Activated T-cell treated with anti-CD3 and anti-CD28 coated beads, Interleukin-2, amount 50 U/mL, for 4 hours (primary cell): ENCODE measurements around the gene UNK. TPM values are rescaled to one million over a fixed set of nuclear protein-coding genes. Genes with fewer than 3 reads are reported as not detected.
"Not testable (repeated sequence)": the region's sequence is repeated elsewhere in the genome, so short reads cannot be mapped to it uniquely, and the experiment has no call there.

Source experiments
- ATAC-seq, 2 donors: fragments of 200-7000 bp; cut with Tn5 transposase; one replicate each; pipeline ENCODE4 v1.10.0; 2021
- DNase-seq: peaks from one replicate; pipeline ENCODE4 v3.0.0-alpha.2; 2020
- H3K27me3 Mint-ChIP-seq: one replicate; pipeline ENCODE4 v1.8.0; 2021; ENCODE audit warnings: low read depth, mixed read lengths
- H3K36me3 Mint-ChIP-seq: one replicate; pipeline ENCODE4 v1.8.0; 2022; ENCODE audit warnings: mixed read lengths; ENCODE audit not compliant: insufficient read depth
- H3K4me1 Mint-ChIP-seq: one replicate; pipeline ENCODE4 v1.8.0; 2021; ENCODE audit warnings: low read depth, mixed read lengths
- H3K4me3 Mint-ChIP-seq: one replicate; pipeline ENCODE4 v1.8.0; 2021; ENCODE audit warnings: mild to moderate bottlenecking, moderate library complexity, mixed read lengths
- H3K9me3 Mint-ChIP-seq: one replicate; pipeline ENCODE4 v1.8.0; 2021; ENCODE audit warnings: mixed read lengths
- total RNA-seq, 3 donors: library from RNA; stranded (reverse); gene quantifications; one replicate each; pipeline ENCODE4 v1.2.1, GENCODE V29; 2021

UNK gene
- total RNA-seq, 3 donors from 2014 or later: 21.0 to 24.5 (median 22.6) TPM

DNA sequence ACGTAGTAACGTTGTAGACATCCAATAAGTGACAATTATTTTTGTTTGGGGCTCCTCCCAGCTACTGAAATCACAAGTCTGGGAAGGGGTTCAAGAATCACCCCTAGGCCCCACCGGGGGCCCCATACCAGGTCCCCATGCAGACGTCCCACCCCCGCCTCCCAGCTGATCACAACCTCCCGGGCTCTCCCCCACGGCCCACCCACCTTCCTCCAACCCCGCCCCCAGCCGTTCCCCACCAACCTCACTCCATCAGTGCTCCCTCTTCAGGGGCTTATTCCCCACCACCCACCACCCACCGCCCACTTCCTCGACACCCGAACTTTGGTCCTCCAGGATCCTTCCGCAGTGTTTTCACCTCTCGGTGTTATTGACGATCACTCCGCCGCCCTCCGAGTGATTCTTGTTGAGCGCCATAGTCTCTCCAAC lies 70.3 kb downstream of the UNK start:
- no peak overlapping the region for H3K4me3 Mint-ChIP-seq
- ATAC-seq: peak; percentile 9 to 16
- peaks cover under 1% of the 10 kb centered on the region for H3K36me3 Mint-ChIP-seq
- no peak for DNase-seq
- H3K4me1 Mint-ChIP-seq: peaks cover 39% of the 10 kb centered on the region
- no peaks in the 10 kb centered on the region for H3K9me3 Mint-ChIP-seq
- H3K27me3 Mint-ChIP-seq: no peaks in the 10 kb centered on the region

GRCh38 chr17:75855310-75856061 lies 70.9 kb downstream of the UNK start, which contains the start of gene WBP2:
Gene WBP2, minus strand, starts transcription at chr17:75855335. Its CDS starts 38 bp downstream, at chr17:75855297.
- DNase-seq (peak; percentile 96), ATAC-seq (peak; percentile 91 to 93)
- Mint-ChIP-seq H3K4me1 (peaks cover 39% of the 10 kb centered on the region), H3K9me3 (no peaks in the 10 kb centered on the region), H3K4me3 (no peak within 1 kb of the TSS), H3K27me3 (no peaks in the 10 kb centered on the region), H3K36me3 (no peaks in the 10 kb centered on the region)

DNA sequence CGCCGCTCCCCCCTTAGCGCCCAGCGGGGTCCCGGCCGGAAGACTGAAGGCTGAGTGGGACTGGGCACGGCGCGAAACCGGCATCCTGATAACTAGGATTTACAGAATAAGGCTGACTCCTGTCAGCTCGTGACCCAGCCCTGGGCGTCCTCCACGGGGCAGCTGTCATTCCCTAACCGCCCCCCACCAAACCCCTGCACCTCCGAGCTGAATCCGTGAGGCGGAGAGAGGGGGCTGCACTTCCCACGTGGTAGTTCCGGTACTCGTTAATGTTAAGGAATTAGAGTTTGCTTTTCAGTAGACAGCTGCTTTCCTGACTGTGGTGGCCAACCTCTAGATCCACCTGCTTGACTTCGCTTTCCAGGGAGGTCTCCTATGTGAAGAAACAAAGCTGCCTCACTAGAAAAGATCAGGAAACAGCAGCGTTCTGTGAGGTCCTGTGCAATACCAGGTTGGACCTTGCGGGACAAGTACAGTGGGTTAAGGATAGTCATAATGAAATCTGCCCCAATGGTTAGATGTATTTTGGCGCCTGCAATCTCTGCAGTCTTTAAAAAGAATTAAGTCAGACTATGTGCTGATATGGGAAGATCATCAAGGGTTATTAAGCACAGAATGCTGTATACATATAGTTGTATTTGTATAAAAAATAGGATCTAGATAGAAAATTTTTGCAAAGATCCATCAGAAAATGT lies 71.6 kb downstream of the UNK start:
- H3K27me3 Mint-ChIP-seq: no peaks in the 10 kb centered on the region
- ATAC-seq (peak in 1 of 2 donors; percentile 33), DNase-seq (peak; percentile 36)
- H3K4me1 Mint-ChIP-seq: peaks cover 39% of the 10 kb centered on the region
- no peaks in the 10 kb centered on the region for H3K9me3 Mint-ChIP-seq
- no peaks in the 10 kb centered on the region for H3K36me3 Mint-ChIP-seq
- no peak overlapping the region for H3K4me3 Mint-ChIP-seq

- peaks cover 29% of the 10 kb centered on the region for H3K4me1 Mint-ChIP-seq
- not testable (repeated sequence) for H3K4me3 Mint-ChIP-seq, ATAC-seq, DNase-seq, H3K36me3 Mint-ChIP-seq, H3K9me3 Mint-ChIP-seq, H3K27me3 Mint-ChIP-seq
These were observed 74.8 kb downstream of the UNK start for GRCh38 chr17:75859358-75859757.

GRCh38 chr17:75861927-75862317 lies 77.3 kb downstream of the UNK start:
- DNase-seq (no peak), ATAC-seq (no peak)
- H3K36me3 Mint-ChIP-seq: no peaks in the 10 kb centered on the region
- H3K4me1 Mint-ChIP-seq: peaks cover 33% of the 10 kb centered on the region
- no peaks in the 10 kb centered on the region for H3K9me3 Mint-ChIP-seq
- H3K4me3 Mint-ChIP-seq: no peak overlapping the region
- H3K27me3 Mint-ChIP-seq: no peaks in the 10 kb centered on the region

DNA sequence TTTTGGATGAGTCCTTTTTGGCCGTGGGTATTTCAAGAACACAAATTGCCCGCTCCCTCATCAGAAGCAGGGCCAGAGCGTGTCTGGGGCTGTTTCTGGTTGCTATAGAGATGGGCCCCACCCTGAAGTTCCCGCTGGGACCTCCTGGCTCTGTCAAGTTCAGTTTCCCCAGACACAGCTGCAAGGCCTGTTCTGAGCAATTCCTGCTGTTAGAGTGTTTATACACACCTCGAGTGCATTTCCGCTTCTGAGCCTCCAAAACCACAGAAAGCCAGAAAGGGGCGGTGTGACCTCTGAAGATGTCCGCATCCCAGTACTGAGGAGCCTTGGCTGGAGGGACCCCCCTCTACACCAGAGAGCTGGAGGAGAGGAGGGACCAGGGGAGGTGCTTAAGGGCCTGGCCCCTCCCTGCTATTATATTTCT lies 79.9 kb downstream of the UNK start:
- ATAC-seq (peak; percentile 69 to 75), DNase-seq (no peak)
- no peak overlapping the region for H3K4me3 Mint-ChIP-seq
- H3K9me3 Mint-ChIP-seq: no peaks in the 10 kb centered on the region
- H3K27me3 Mint-ChIP-seq: no peaks in the 10 kb centered on the region
- peaks cover 21% of the 10 kb centered on the region for H3K4me1 Mint-ChIP-seq
- no peaks in the 10 kb centered on the region for H3K36me3 Mint-ChIP-seq

DNA sequence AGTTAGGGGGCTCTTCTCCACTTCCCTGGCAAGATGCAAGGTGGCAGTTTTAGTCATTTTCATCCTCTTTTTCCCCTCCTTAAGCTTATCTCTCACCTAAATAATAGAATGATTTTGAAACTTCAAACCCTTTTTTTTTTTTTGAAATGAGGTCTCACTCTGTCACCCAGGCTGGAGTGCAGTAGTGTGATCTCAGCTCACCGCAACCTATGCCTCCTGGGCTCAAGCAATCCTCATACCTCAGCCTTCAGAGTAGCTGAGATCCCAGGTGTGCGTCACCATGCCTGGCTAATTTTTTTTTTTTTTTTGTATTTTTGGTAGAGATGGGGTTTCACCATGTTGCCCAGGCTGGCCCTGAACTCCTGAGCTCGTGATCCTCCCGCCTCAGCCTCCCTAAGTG lies 80.3 kb downstream of the UNK start:
- H3K27me3 Mint-ChIP-seq, H3K9me3 Mint-ChIP-seq, H3K36me3 Mint-ChIP-seq, DNase-seq: not testable (repeated sequence)
- Mint-ChIP-seq H3K4me1 (peaks cover 20% of the 10 kb centered on the region), H3K4me3 (peak overlapping the region; percentile 24)
- peak; percentile 32 to 60 for ATAC-seq

DNA sequence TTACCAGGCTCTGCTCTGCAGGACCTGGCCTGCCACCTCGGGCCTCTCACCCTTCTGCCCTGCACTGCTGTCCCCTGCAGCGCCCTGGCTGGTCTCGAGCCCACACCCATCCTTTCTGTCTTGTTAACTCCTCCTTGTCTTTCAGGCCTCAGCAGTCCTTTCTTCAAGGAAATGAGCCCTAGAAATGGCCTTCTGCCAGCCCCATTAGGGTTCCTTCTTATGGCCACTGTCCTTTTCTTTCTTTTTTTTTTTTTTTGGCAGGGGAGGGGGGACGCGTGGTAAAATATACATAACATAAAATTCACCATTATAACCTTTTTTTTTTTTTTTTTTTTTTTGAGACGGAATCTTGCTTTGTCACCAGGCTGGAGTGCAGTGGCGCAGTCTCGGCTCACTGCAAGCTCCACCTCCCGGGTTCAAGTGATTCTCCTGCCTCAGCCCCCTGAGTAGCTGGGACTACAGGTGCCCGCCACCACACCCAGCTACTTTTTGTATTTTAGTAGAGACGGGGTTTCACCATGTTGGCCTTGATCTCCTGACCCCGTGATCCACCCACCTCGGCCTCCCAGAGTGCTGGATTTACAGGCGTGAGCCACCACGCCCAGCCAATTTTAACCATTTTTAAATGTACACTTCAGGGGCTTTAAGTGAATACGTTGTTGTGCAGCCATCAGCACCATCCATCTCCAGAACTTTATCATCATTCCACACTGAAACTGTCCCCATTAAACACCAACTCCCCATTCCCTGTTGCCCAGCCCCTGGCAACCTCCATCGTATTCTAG lies 81.0 kb downstream of the UNK start:
- peaks cover 20% of the 10 kb centered on the region for H3K4me1 Mint-ChIP-seq
- ATAC-seq, H3K36me3 Mint-ChIP-seq, DNase-seq, H3K27me3 Mint-ChIP-seq, H3K9me3 Mint-ChIP-seq: not testable (repeated sequence)
- H3K4me3 Mint-ChIP-seq: peak overlapping the region; percentile 24

DNA sequence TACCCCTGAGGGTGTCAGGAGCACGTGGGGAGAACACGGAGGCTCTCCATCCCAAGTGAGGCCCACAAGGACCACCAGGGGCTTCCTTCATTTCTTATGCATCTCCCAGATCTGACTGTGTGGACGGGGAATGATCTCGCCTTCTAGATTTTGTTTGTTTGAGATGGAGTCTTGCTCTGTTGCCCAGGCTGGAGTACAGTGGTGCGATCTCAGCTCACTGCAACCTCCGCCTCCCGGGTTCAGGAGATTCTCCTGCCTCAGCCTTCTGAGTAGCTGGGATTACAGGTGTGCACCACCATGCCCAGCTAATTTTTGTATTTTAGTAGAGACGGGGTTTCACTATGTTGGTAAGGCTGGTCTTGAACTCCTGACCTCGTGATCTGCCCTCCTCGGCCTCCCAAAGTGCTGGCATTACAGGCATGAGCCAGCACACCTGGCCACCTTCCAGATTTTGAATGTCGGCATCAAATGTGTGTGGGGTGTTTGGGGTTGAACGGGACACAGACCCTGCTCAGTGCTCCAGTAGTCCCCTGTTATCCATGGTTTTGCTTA lies 84.2 kb downstream of the UNK start:
- H3K4me1 Mint-ChIP-seq: peaks cover 30% of the 10 kb centered on the region
- H3K36me3 Mint-ChIP-seq, H3K4me3 Mint-ChIP-seq, ATAC-seq, H3K9me3 Mint-ChIP-seq, DNase-seq, H3K27me3 Mint-ChIP-seq: not testable (repeated sequence)

DNA sequence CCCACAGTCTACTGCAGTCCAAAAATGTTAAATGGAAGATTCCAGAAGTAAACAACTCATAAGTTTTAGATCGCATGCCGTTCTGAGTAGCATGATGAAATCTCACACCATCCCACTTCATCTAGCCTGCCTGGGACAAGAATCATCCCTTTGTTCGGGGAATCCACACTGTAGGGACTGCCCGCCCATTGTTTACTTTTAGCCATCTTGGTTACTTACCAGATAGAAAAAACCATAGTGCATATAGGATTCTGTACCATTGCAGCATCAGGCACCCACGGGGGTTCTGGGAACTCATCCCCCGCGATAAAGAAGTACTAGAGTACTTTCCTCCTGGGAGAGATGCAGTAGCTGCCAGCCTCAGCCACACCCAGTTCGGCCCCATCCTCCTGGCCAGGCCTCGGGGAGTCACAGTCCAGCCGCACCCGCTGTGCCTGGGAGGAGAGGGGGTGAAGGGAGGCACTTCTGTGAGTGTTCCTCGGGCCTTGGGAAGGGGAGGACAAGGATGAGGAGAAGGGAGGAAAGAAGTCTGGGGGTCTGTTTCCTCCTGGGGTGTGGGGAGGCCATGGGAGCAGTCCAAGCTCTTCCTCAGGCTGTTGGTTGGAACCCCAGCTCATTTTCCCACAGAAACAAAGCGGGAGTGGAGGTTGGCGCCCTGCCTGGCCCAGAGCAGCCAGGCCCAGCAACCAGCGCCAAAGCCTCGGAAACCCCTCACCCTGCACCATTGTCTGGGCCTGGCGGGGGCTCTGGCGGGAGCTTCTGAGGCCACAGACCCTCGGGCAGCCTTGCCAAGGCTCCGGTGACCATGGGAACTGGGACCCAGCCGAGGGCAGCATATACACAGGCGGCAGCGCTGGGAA lies 84.9 kb downstream of the UNK start:
- Mint-ChIP-seq H3K4me3 (no peak overlapping the region), H3K4me1 (peaks cover 26% of the 10 kb centered on the region), H3K9me3 (no peaks in the 10 kb centered on the region), H3K27me3 (no peaks in the 10 kb centered on the region), H3K36me3 (no peaks in the 10 kb centered on the region)
- no peak for ATAC-seq
- DNase-seq: no peak

DNA sequence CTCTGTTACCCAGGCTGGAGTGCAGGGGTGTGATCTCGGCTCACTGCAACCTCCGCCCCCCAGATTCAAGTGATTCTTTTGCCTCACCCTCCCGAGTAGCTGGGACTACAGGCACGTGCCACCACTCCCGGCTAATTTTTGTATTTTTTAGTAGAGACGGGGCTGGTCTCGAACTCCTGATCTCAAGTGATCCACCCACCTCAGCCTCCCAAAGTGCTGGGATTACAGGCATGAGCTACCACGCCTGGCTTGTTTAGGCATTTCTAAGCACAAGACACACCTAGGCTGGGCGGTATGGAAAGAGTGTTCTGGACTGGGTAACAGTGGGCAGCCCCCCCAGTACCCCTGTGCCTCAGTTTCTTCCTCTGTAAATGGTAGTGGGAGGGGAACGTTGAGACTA lies 85.6 kb downstream of the UNK start:
- ATAC-seq, H3K9me3 Mint-ChIP-seq, DNase-seq, H3K4me3 Mint-ChIP-seq, H3K36me3 Mint-ChIP-seq, H3K27me3 Mint-ChIP-seq: not testable (repeated sequence)
- H3K4me1 Mint-ChIP-seq: peaks cover 20% of the 10 kb centered on the region

DNA sequence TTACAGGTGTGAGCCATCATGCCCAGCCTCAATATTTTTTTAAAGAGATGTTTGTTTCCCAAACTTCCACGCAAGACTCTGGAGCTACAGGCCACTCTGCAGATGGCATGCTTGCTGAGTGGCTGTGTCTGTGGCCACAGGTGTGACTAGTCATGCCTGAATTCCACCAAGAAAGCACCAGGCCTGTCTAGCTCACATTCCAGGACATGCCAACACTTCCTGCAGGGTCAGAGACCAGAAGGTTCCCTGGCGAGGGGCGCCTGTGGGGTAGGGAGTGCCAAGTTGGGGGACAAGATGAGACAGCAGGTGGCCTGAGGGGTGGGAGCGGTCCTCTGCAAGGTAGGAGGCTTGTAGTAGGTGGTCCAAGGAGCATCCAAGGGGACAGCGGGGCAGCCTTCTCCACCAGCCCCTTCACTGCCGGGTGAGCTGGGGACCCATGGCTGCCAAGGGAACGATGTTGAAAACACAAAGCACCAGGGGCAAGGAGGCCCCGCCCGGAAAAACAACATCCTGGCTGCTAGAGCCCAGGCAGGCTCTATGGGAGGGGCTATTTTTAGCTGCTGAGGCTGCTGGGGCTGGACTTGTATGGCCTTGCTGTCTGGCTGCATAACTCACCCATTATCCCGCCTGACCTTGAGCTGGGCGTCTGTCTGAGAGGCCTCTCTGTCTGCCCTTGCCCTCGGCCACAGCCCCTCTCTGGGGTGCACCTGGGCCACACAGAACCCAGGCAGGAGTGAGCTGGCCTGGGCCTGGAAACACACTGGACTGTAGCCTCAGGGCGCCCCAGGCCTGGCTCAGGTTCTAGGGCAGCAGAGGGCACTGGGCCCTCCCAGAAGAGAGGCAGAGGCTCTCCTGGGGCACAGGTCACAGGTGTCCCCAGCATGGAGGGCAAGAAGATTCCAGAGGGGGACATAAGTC lies 88.1 kb downstream of the UNK start:
- ATAC-seq (no peak), DNase-seq (no peak)
- peaks cover 37% of the 10 kb centered on the region for H3K4me1 Mint-ChIP-seq
- H3K9me3 Mint-ChIP-seq: no peaks in the 10 kb centered on the region
- H3K36me3 Mint-ChIP-seq: no peaks in the 10 kb centered on the region
- peaks cover under 1% of the 10 kb centered on the region for H3K27me3 Mint-ChIP-seq
- H3K4me3 Mint-ChIP-seq: no peak overlapping the region
